HFFc6 (cell line): ENCODE results near the gene DPYD. TPM values are rescaled to one million over a fixed set of nuclear protein-coding genes. Genes with fewer than 3 reads are reported as not detected.

Experiments used
- DNase-seq: peaks from one replicate; pipeline ENCODE4 v3.0.0-alpha.2; 2018
- H3K27ac Mint-ChIP-seq: 2 replicates; pipeline ENCODE4 v1.8.0; 2020; ENCODE audit warnings: mild to moderate bottlenecking, mixed read lengths
- H3K27me3 Mint-ChIP-seq: 2 replicates; pipeline ENCODE4 v1.8.0; 2021; ENCODE audit warnings: mild to moderate bottlenecking, moderate library complexity, mixed read lengths; ENCODE audit not compliant: insufficient read depth
- H3K36me3 Mint-ChIP-seq: 2 replicates; pipeline ENCODE4 v1.8.0; 2021; ENCODE audit warnings: low read depth, mixed read lengths
- H3K4me1 Mint-ChIP-seq: 2 replicates; pipeline ENCODE4 v1.8.0; 2020; ENCODE audit warnings: low read depth, mixed read lengths
- H3K4me3 Mint-ChIP-seq: 2 replicates; pipeline ENCODE4 v1.8.0; 2020; ENCODE audit warnings: mild to moderate bottlenecking, moderate library complexity, mixed read lengths
- H3K9me3 Mint-ChIP-seq: 2 replicates; pipeline ENCODE4 v1.8.0; 2020; ENCODE audit warnings: mild to moderate bottlenecking, mixed read lengths
- CTCF ChIP-seq: fragments of 200-600 bp; sonication (generic); IDR thresholded peaks from 2 replicates; pipeline ENCODE4 v1.5.0; 2021; ENCODE audit warnings: antibody characterized with exemption, mild to moderate bottlenecking
- total RNA-seq, 6 experiments: library from RNA; stranded (reverse); fragmentation: NEBNext Ultra II Directional; extraction: Animal tissue kit (Norgen Biotek cat#: 25700); gene quantifications; 2 replicates in 1 of 6; 3 replicates in 5 of 6; pipeline ENCODE4 v1.2.3, GENCODE V29; 2021

DPYD gene
- total RNA-seq, 6 experiments from 2014 or later, result 37.0 to 77.8 (median 67.9) TPM

GRCh38 chr1:97385536-97386277, 535.1 kb downstream of the DPYD start:
- H3K27ac Mint-ChIP-seq, result peak overlapping the region; percentile 5; the same call in 1 of the 2 replicates
- H3K4me3 Mint-ChIP-seq, result no peak overlapping the region
- H3K4me1 Mint-ChIP-seq, result peaks cover 33% of the 10 kb centered on the region
- H3K36me3 Mint-ChIP-seq, result peaks cover 28% of the 10 kb centered on the region
- H3K27me3 Mint-ChIP-seq, result no peaks in the 10 kb centered on the region; the same call in 1 of the 2 replicates
- H3K9me3 Mint-ChIP-seq, result no peaks in the 10 kb centered on the region; the same call in 1 of the 2 replicates
- no peak for TF ChIP-seq CTCF
- no peak for DNase-seq

GRCh38 chr1:97384294-97384968, 536.4 kb downstream of the DPYD start:
- no peaks in the 10 kb centered on the region; the same call in 1 of the 2 replicates for H3K27me3 Mint-ChIP-seq
- no peaks in the 10 kb centered on the region; the same call in 1 of the 2 replicates for H3K9me3 Mint-ChIP-seq
- peak overlapping the region; percentile 62 for H3K27ac Mint-ChIP-seq
- H3K4me3 Mint-ChIP-seq, result peak overlapping the region; percentile 59
- H3K4me1 Mint-ChIP-seq, result peaks cover 42% of the 10 kb centered on the region
- TF ChIP-seq CTCF, result no peak
- peak; percentile 82 for DNase-seq
- H3K36me3 Mint-ChIP-seq, result peaks cover 28% of the 10 kb centered on the region

- H3K27ac Mint-ChIP-seq, result peak overlapping the region; percentile 62; the same call in 1 of the 2 replicates
- no peaks in the 10 kb centered on the region; the same call in 1 of the 2 replicates for H3K27me3 Mint-ChIP-seq
- peaks cover 29% of the 10 kb centered on the region for H3K36me3 Mint-ChIP-seq
- peaks cover 48% of the 10 kb centered on the region for H3K4me1 Mint-ChIP-seq
- H3K9me3 Mint-ChIP-seq, result no peaks in the 10 kb centered on the region; the same call in 1 of the 2 replicates
- TF ChIP-seq CTCF, result no peak
- peak overlapping the region; percentile 59 for H3K4me3 Mint-ChIP-seq
- no peak for DNase-seq
These were observed 537.0 kb downstream of the DPYD start for GRCh38 chr1:97383797-97384196.

- Mint-ChIP-seq H3K27ac (no peak overlapping the region), H3K4me1 (peaks cover 64% of the 10 kb centered on the region), H3K9me3 (no peaks in the 10 kb centered on the region; the same call in 1 of the 2 replicates), H3K27me3 (no peaks in the 10 kb centered on the region; the same call in 1 of the 2 replicates), H3K36me3 (peaks cover 23% of the 10 kb centered on the region), H3K4me3 (no peak overlapping the region)
- TF ChIP-seq CTCF, result no peak
- DNase-seq, result no peak
These were observed 538.6 kb downstream of the DPYD start for GRCh38 chr1:97382206-97382605.

- peaks cover 12% of the 10 kb centered on the region for H3K36me3 Mint-ChIP-seq
- peak; percentile 74 for DNase-seq
- peaks cover 55% of the 10 kb centered on the region for H3K4me1 Mint-ChIP-seq
- no peak for TF ChIP-seq CTCF
- H3K27ac Mint-ChIP-seq, result peak overlapping the region; percentile 79
- peak overlapping the region; percentile 32; the same call in 1 of the 2 replicates for H3K4me3 Mint-ChIP-seq
- H3K27me3 Mint-ChIP-seq, result no peaks in the 10 kb centered on the region; the same call in 1 of the 2 replicates
- no peaks in the 10 kb centered on the region for H3K9me3 Mint-ChIP-seq
These were observed 541.3 kb downstream of the DPYD start for GRCh38 chr1:97379387-97380075.
